ENCODE results near the gene C17orf75. TPM values are rescaled to one million over a fixed set of nuclear protein-coding genes. Genes with fewer than 3 reads are reported as not detected.

The C17orf75 gene
- polyA plus RNA-seq, 3 donors = 4.1 to 5.7 (median 5.0) TPM

DNA sequence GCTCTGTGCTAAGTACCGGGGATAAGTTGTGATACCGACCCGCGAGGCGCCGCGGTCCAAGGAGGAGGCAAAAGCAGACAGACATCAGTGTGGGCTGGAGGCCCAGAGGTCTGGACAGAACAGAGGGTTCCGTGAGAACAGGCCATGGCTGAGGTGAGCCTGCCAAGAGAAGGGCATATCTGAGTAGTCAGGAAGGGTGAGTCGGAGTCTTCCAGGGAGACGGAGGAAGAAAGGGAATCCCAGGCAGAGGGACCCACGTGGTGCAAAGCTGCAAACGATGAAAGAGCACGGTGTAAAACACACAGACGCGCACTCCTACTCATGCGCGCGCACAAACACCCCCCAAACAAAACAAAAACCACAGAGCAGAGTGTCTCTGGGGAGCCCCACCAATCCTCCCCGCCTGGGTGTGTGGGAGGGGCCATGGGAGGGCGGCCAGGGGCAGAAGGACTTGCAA lies 58.2 kb downstream of the C17orf75 start:
- Mint-ChIP-seq H3K4me3 (peak overlapping the region; percentile 55 to 73), H3K36me3 (peaks cover 0 to 6% of the 10 kb centered on the region in 2 donors), H3K27ac (no peak overlapping the region), H3K27me3 (ENCODE audit: low read depth in 3 of 3) (peaks cover 7 to 38% (median 13%) of the 10 kb centered on the region in 3 donors), H3K4me1 (peaks cover 44% of the 10 kb centered on the region), H3K9me3 (peaks cover 0 to 3% (median 0%) of the 10 kb centered on the region in 7 donors)
- intact Hi-C loops (cut with micrococcal nuclease) = no loop called here
- no peak overlapping the region for H3K27ac ChIP-seq (ENCODE audit: low read depth in 1 of 2, low read length in 2 of 2)
- no peak overlapping the region for H2AFZ ChIP-seq (ENCODE audit: insufficient read depth, low read depth, low read length, poor library complexity, severe bottlenecking)
- H3K9ac ChIP-seq (ENCODE audit: insufficient read depth, low read length, poor library complexity, severe bottlenecking) = no peak overlapping the region
- no peak overlapping the region for H3K4me2 ChIP-seq (replicated peaks; ENCODE audit: extremely low read depth, low read length, poor library complexity, severe bottlenecking)
- H3K36me3 ChIP-seq (replicated peaks in 1 of 2; ENCODE audit: control insufficient read depth in 1 of 2, insufficient read depth in 2 of 2, low read length in 2 of 2) = no peaks in the 10 kb centered on the region
- DNase-seq = no peak
- H3K79me2 ChIP-seq (ENCODE audit: insufficient read depth, low read length) = no peaks in the 10 kb centered on the region
- H3K4me3 ChIP-seq (replicated peaks in 1 of 3; ENCODE audit: low read depth in 2 of 3, low read length in 3 of 3) = no peak overlapping the region
- WGBS (ENCODE audit: insufficient coverage) = 98% methylated on average over 8 of the region's 20 CpGs
- H4K20me1 ChIP-seq (ENCODE audit: insufficient read depth, low read length) = no peaks in the 10 kb centered on the region
- H3K27me3 ChIP-seq (ENCODE audit: control insufficient read depth in 2 of 2, insufficient read depth in 2 of 2, low read length in 2 of 2) = peaks cover 0 to 11% of the 10 kb centered on the region in 2 donors
- TF ChIP-seq, protein P1, sequence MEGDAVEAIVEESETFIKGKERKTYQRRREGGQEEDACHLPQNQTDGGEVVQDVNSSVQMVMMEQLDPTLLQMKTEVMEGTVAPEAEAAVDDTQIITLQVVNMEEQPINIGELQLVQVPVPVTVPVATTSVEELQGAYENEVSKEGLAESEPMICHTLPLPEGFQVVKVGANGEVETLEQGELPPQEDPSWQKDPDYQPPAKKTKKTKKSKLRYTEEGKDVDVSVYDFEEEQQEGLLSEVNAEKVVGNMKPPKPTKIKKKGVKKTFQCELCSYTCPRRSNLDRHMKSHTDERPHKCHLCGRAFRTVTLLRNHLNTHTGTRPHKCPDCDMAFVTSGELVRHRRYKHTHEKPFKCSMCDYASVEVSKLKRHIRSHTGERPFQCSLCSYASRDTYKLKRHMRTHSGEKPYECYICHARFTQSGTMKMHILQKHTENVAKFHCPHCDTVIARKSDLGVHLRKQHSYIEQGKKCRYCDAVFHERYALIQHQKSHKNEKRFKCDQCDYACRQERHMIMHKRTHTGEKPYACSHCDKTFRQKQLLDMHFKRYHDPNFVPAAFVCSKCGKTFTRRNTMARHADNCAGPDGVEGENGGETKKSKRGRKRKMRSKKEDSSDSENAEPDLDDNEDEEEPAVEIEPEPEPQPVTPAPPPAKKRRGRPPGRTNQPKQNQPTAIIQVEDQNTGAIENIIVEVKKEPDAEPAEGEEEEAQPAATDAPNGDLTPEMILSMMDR (IDR thresholded peaks at IDR 0.05) = no peak
- peaks cover 21 to 31% of the 10 kb centered on the region in 2 donors for H3K4me1 ChIP-seq (ENCODE audit: control insufficient read depth in 1 of 2, insufficient read depth in 2 of 2, low read length in 2 of 2)
- H3K9me3 ChIP-seq (replicated peaks in 1 of 2; ENCODE audit: control insufficient read depth in 1 of 2, insufficient read depth in 1 of 2, low read length in 2 of 2) = no peaks in the 10 kb centered on the region

DNA sequence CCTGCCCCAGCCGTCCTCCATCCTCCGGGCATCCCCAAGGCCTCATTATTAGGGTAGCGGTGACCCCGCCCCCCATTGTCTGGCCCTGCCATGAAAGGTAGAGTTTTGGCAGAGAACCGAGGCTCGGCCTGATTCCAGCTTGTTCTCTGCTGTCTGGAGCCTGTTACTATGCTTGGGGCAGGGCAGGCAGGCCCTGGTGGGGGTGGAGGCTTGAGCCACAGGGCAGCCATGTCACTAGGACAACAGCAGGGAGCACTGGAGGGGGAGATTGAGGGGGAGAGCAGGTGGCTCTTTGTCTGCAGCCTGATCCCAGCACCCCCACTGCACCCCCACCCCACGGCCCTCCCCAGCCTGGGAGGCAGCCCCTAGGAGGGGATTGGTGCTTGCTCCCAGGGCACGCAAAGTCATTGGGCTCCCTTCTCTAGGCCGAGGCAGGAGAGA lies 60.9 kb downstream of the C17orf75 start:
- intact Hi-C loops (cut with micrococcal nuclease) = no loop called here
- H3K27me3 Mint-ChIP-seq (ENCODE audit: low read depth in 3 of 3) = peaks cover 14 to 38% (median 24%) of the 10 kb centered on the region in 3 donors
- peaks cover 0 to 3% of the 10 kb centered on the region in 2 donors for H3K36me3 Mint-ChIP-seq
- H3K4me1 Mint-ChIP-seq = peaks cover 29% of the 10 kb centered on the region
- no peak overlapping the region for H3K9ac ChIP-seq (ENCODE audit: insufficient read depth, low read length, poor library complexity, severe bottlenecking)
- peaks cover 0 to 3% (median 0%) of the 10 kb centered on the region in 7 donors for H3K9me3 Mint-ChIP-seq
- H3K27me3 ChIP-seq (ENCODE audit: control insufficient read depth in 2 of 2, insufficient read depth in 2 of 2, low read length in 2 of 2) = peaks cover 0 to 11% of the 10 kb centered on the region in 2 donors
- H3K4me2 ChIP-seq (replicated peaks; ENCODE audit: extremely low read depth, low read length, poor library complexity, severe bottlenecking) = no peak overlapping the region
- H3K27ac Mint-ChIP-seq = no peak overlapping the region
- 100% methylated on average over 7 of the region's 9 CpGs for WGBS (ENCODE audit: insufficient coverage)
- TF ChIP-seq, protein P1 (IDR thresholded peaks at IDR 0.05) = no peak
- H3K4me1 ChIP-seq (ENCODE audit: control insufficient read depth in 1 of 2, insufficient read depth in 2 of 2, low read length in 2 of 2) = peaks cover 18 to 25% of the 10 kb centered on the region in 2 donors
- H3K36me3 ChIP-seq (replicated peaks in 1 of 2; ENCODE audit: control insufficient read depth in 1 of 2, insufficient read depth in 2 of 2, low read length in 2 of 2) = no peaks in the 10 kb centered on the region
- H3K79me2 ChIP-seq (ENCODE audit: insufficient read depth, low read length) = no peaks in the 10 kb centered on the region
- H3K27ac ChIP-seq (ENCODE audit: low read depth in 1 of 2, low read length in 2 of 2) = no peak overlapping the region
- H4K20me1 ChIP-seq (ENCODE audit: insufficient read depth, low read length) = no peaks in the 10 kb centered on the region
- DNase-seq = no peak
- H2AFZ ChIP-seq (ENCODE audit: insufficient read depth, low read depth, low read length, poor library complexity, severe bottlenecking) = no peak overlapping the region
- no peak overlapping the region for H3K4me3 Mint-ChIP-seq
- H3K4me3 ChIP-seq (replicated peaks in 1 of 3; ENCODE audit: low read depth in 2 of 3, low read length in 3 of 3) = no peak overlapping the region
- no peaks in the 10 kb centered on the region for H3K9me3 ChIP-seq (replicated peaks in 1 of 2; ENCODE audit: control insufficient read depth in 1 of 2, insufficient read depth in 1 of 2, low read length in 2 of 2)

All from CD14-positive monocyte (primary cell).